Ascending aorta (tissue), 2 donors: Measurements from ENCODE around the gene ATG10. TPM values are rescaled to one million over a fixed set of nuclear protein-coding genes. Genes with fewer than 3 reads are reported as not detected.

Experiments
- DNase-seq, 2 donors: peaks; one replicate each; pipeline ENCODE4 v3.0.0-alpha.2; 2019; ENCODE audit warnings: low spot score in 2 of 2
- H3K27ac ChIP-seq, 2 donors: fragments of 200-600 bp; sonication (generic); one replicate each; pipeline ENCODE4 v1.5.1; 2016 to 2017; ENCODE audit warnings: mild to moderate bottlenecking in 1 of 2
- H3K27me3 ChIP-seq: fragments of 200-600 bp; sonication (generic); one replicate; pipeline ENCODE4 v1.5.1; 2017
- H3K36me3 ChIP-seq, 2 donors: fragments of 200-600 bp; sonication (generic); one replicate each; pipeline ENCODE4 v1.5.1; 2016
- H3K4me1 ChIP-seq, 2 donors: fragments of 200-600 bp; sonication (generic); one replicate each; pipeline ENCODE4 v1.5.1; 2016 to 2017; ENCODE audit warnings: mild to moderate bottlenecking in 1 of 2
- H3K4me3 ChIP-seq, 2 donors: fragments of 200-600 bp; sonication (generic); one replicate each; pipeline ENCODE4 v1.5.1; 2016 to 2017; ENCODE audit warnings: mild to moderate bottlenecking in 1 of 2
- H3K9me3 ChIP-seq, 2 donors: fragments of 200-600 bp; sonication (generic); one replicate each; pipeline ENCODE4 v1.5.1; 2016
- CTCF ChIP-seq, 3 experiments: fragments of 200-600 bp in 2 of 3; fragments of 450-650 bp in 1 of 3; sonication (generic) in 2 of 3; IDR thresholded peaks; one replicate each; pipeline ENCODE4 v1.5.1; 2016 to 2019; ENCODE audit warnings: antibody characterized with exemption in 3 of 3, mild to moderate bottlenecking in 1 of 3, moderate library complexity in 1 of 3
- intact Hi-C: fragments of 100-400 bp; cut with DNase I; formaldehyde crosslinking; loops from one replicate; pipeline ENCODE4 v1.15.1; 2023
- total RNA-seq: library from RNA; depleted of rRNA; stranded (reverse); fragments of >200 nt; gene quantifications from one replicate; pipeline ENCODE4 v1.1.0, GENCODE V29; 2016

The ATG10 gene
- total RNA-seq, 1 donor from 2014 or later: 8.4 TPM

- Histone ChIP-seq H3K4me1 (no peaks in the 10 kb centered on the region), H3K4me3 (no peak overlapping the region), H3K27ac (no peak overlapping the region), H3K9me3 (no peaks in the 10 kb centered on the region), H3K27me3 (no peaks in the 10 kb centered on the region), H3K36me3 (no peaks in the 10 kb centered on the region)
- no peak for TF ChIP-seq CTCF (IDR thresholded peaks at IDR 0.05)
- no peak for DNase-seq
- intact Hi-C loops: no loop called here
Measured at GRCh38 chr5:81961651-81962440, 10.0 kb upstream of the ATG10 start.

- no peaks in the 10 kb centered on the region for H3K27me3 ChIP-seq
- intact Hi-C loops: no loop called here
- no peak for DNase-seq
- no peak overlapping the region for H3K4me3 ChIP-seq
- no peaks in the 10 kb centered on the region for H3K9me3 ChIP-seq
- no peaks in the 10 kb centered on the region for H3K4me1 ChIP-seq
- H3K27ac ChIP-seq: no peak overlapping the region
- no peaks in the 10 kb centered on the region for H3K36me3 ChIP-seq
- TF ChIP-seq CTCF (IDR thresholded peaks at IDR 0.05): no peak
Measured at GRCh38 chr5:81963544-81963943, 8.3 kb upstream of the ATG10 start.

GRCh38 chr5:81965524-81965923, 6.3 kb upstream of the ATG10 start:
- intact Hi-C loops: no loop called here

DNA sequence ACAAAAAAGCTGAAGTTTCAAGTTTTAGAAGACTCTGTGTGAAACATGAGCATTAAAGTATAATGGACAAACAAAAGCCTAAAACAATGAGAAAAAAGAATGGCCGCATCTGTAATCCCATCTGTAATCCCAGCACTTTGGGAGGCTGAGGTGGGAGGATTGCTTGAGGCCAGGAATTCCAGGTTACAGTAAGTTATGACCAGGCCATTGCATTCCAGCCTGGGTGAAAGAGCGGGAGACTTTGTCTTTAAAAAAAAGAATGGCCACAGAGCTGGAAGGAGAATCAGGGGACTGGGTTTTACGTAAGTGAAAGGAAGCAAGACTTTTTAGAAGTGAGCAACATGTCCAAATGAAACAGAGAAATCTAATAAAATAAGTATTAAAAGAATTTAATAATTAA, 2.6 kb upstream of the ATG10 start:
- Histone ChIP-seq H3K4me1 (no peaks in the 10 kb centered on the region), H3K36me3 (no peaks in the 10 kb centered on the region), H3K27ac (no peak overlapping the region), H3K27me3 (no peaks in the 10 kb centered on the region), H3K4me3 (no peak overlapping the region), H3K9me3 (no peaks in the 10 kb centered on the region)
- TF ChIP-seq CTCF (IDR thresholded peaks at IDR 0.05): no peak
- intact Hi-C loops: no loop called here
- DNase-seq: no peak

More at GRCh38 chr5:81965524-81965923, 6.3 kb upstream of the ATG10 start:
- Histone ChIP-seq H3K4me1 (no peaks in the 10 kb centered on the region), H3K4me3 (no peak overlapping the region), H3K9me3 (no peaks in the 10 kb centered on the region), H3K27me3 (no peaks in the 10 kb centered on the region), H3K36me3 (no peaks in the 10 kb centered on the region), H3K27ac (no peak overlapping the region)
- TF ChIP-seq CTCF (IDR thresholded peaks at IDR 0.05): no peak
- DNase-seq: no peak

DNA sequence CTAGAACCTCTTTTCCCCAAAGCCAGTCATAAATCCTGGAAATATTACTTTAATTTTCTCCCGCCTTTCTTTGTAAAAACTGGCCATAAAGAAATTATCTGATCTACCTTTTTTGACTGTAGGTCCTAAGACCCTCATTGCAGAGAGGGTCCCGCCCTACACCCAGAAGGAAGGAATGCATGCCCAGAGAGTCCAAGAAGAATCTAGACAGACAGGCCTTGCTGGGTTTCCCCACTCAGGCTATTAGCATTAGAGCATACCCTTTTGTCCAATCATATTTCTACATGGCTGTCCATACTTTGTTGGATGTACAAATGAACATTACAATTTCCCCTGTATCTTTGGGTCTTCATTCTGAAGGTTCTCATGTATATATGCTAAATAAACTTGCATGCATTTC, 1.9 kb upstream of the ATG10 start:
- Histone ChIP-seq H3K9me3 (no peaks in the 10 kb centered on the region), H3K4me3 (no peak overlapping the region), H3K4me1 (no peaks in the 10 kb centered on the region), H3K27me3 (no peaks in the 10 kb centered on the region), H3K27ac (no peak overlapping the region), H3K36me3 (no peaks in the 10 kb centered on the region)
- intact Hi-C loops: loop anchor here (5.0 to 10.0 kb wide), 3 partner anchors 463 to 735 kb away; partner anchors contain the start of genes CKMT2 and ZCCHC9
- TF ChIP-seq CTCF (IDR thresholded peaks at IDR 0.05): no peak
- no peak for DNase-seq
